ENCODE results near the gene DTX1. TPM values are rescaled to one million over a fixed set of nuclear protein-coding genes. Genes with fewer than 3 reads are reported as not detected.

DTX1 gene
- total and polyA plus RNA-seq, 2 of the 8 experiments (the other 6 are each of a cell fraction or from before 2014, with no cell fraction given), result 4.7 to 6.9 TPM

DNA sequence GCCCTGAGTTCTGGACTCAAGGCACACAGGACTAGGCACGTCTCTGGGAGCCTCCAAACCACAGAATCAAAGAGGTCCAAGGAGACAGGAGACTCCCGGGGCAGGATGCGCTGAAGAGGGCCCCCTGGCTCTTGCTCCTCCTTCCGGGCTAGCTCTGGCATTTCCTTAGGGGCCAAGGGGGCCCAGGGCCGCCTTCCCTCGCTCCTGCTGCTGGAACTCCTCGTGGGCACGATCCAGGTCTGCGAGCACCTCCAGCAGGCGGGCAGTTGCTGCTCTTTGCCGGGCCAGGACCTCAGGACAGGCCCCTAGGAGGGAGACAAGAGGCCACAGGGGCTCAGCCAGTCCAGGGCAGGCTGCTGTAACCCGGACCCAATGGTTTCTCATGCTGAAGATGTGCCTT is 43.2 kb downstream of the DTX1 start:
- DNase-seq (ENCODE audit: low read depth in 1 of 2, low spot score in 2 of 2), result no peak
- peaks cover 0 to 11% (median 3%) of the 10 kb centered on the region in 4 experiments; a peak in 4 of 7 replicates for H3K4me1 ChIP-seq (replicated peaks in 1 of 4; ENCODE audit: control insufficient read depth in 3 of 4, insufficient read depth in 4 of 4, low read length in 3 of 4)
- no peak overlapping the region for H2BK15ac ChIP-seq (ENCODE audit: low read length)
- no peak overlapping the region for H2BK5ac ChIP-seq (ENCODE audit: low read depth, low read length)
- no peaks in the 10 kb centered on the region for H3K36me3 ChIP-seq (ENCODE audit: control insufficient read depth in 2 of 4, insufficient read depth in 4 of 4, low read length in 3 of 4)
- H3K9ac ChIP-seq (replicated peaks in 1 of 4; ENCODE audit: extremely low read depth in 1 of 4, low read depth in 3 of 4, low read length in 3 of 4), result no peak overlapping the region
- H4K20me1 ChIP-seq (replicated peaks in 1 of 2; ENCODE audit: control insufficient read depth in 1 of 2, insufficient read depth in 2 of 2, low read length in 2 of 2), result no peaks in the 10 kb centered on the region
- H3K4me3 ChIP-seq (ENCODE audit: extremely low read depth in 1 of 4, insufficient read depth in 2 of 4, low read depth in 3 of 4, low read length in 4 of 4), result no peak overlapping the region
- no peak for FAIRE-seq
- H2AK5ac ChIP-seq (ENCODE audit: low read depth, low read length), result no peak overlapping the region
- H4K91ac ChIP-seq (replicated peaks; ENCODE audit: insufficient read length, low read length), result no peak overlapping the region
- no peak overlapping the region for H2BK120ac ChIP-seq (replicated peaks; ENCODE audit: low read depth, low read length)
- no peak overlapping the region for H3K14ac ChIP-seq (ENCODE audit: insufficient read length)
- no peak overlapping the region for H3K4me2 ChIP-seq (ENCODE audit: insufficient read depth in 1 of 2, low read depth in 2 of 2, low read length in 2 of 2)
- H2BK12ac ChIP-seq (ENCODE audit: low read depth, low read length), result no peak overlapping the region
- no peak overlapping the region for H2BK20ac ChIP-seq (ENCODE audit: low read length)
- peaks cover 2% of the 10 kb centered on the region; the same call in 1 of the 2 replicates for H3K23me2 ChIP-seq (ENCODE audit: low read depth, low read length)
- 83% methylated on average over 12 of the region's 12 CpGs; no CpG with 5 or more reads in 1 of the 2 experiments for WGBS, 2 experiments (ENCODE audit: extremely low coverage in 1 of 2, insufficient coverage in 1 of 2, insufficient read length in 1 of 2, insufficient replicate concordance in 2 of 2, low coverage in 1 of 2, low lambda C conversion rate in 2 of 2, missing lambda C conversion rate in 1 of 2)
- H3K79me2 ChIP-seq (ENCODE audit: control insufficient read depth in 1 of 2, insufficient read depth in 2 of 2, low read length in 2 of 2), result no peaks in the 10 kb centered on the region
- CTCF ChIA-PET (ENCODE audit: partially characterized antibody), result interaction anchor here (0.5 to 6.9 kb wide), 17 partner anchors 8 to 362 kb away, joined by 3 to 67 read pairs (median 8); no protein-coding TSS in a partner anchor
- no peak overlapping the region; the same call in 1 of the 2 replicates for H4K8ac ChIP-seq (ENCODE audit: extremely low read depth, insufficient read depth, low read length)
- H3K4ac ChIP-seq (replicated peaks; ENCODE audit: insufficient read length, low read depth, low read length), result no peak overlapping the region
- no peak overlapping the region for H3K27ac ChIP-seq (ENCODE audit: low read depth, low read length)
- H3K79me1 ChIP-seq (ENCODE audit: low read depth, low read length), result no peaks in the 10 kb centered on the region
- H3K56ac ChIP-seq (replicated peaks; ENCODE audit: insufficient read length, low read depth, low read length), result no peak overlapping the region
- no peak overlapping the region for H4K5ac ChIP-seq (ENCODE audit: insufficient read length, low read depth, low read length)
- no peak overlapping the region for H3K23ac ChIP-seq (ENCODE audit: insufficient read length)
- no peak overlapping the region for H2AFZ ChIP-seq (ENCODE audit: low read length)
- POLR2A ChIA-PET (ENCODE audit: partially characterized antibody), result interaction anchor here (1.0 to 1.5 kb wide), 4 partner anchors 10 to 86 kb away, joined by 3 to 4 read pairs (median 3); partner anchors contain the start of genes DDX54 and RITA1
- no peaks in the 10 kb centered on the region for H3K9me3 ChIP-seq (ENCODE audit: insufficient read depth in 2 of 2, low read depth in 1 of 2, low read length in 1 of 2)
- H3K27me3 ChIP-seq (replicated peaks in 1 of 4; ENCODE audit: control insufficient read depth in 3 of 4, extremely low read depth in 1 of 4, insufficient read depth in 3 of 4, low read length in 3 of 4), result no peaks in the 10 kb centered on the region
- H3K18ac ChIP-seq (ENCODE audit: extremely low read depth, low read length), result no peak overlapping the region
- TF ChIP-seq CHD2 (IDR thresholded peaks at IDR 0.05; ENCODE audit: low read length), result no peak
- no peak for TF ChIP-seq RFX5 (IDR thresholded peaks at IDR 0.05; ENCODE audit: borderline replicate concordance, low read depth, low read length)
- no peak for TF ChIP-seq YY1 (IDR thresholded peaks at IDR 0.05; ENCODE audit: low read depth, low read length)
- no peak for TF ChIP-seq KDM4A (IDR thresholded peaks at IDR 0.05; ENCODE audit: low read depth, low read length, severe bottlenecking)
- no peak for TF ChIP-seq MAFK (IDR thresholded peaks at IDR 0.05; ENCODE audit: low read depth, low read length)
- no peak for TF ChIP-seq FOSL1 (IDR thresholded peaks at IDR 0.05; ENCODE audit: insufficient read depth, low read depth, low read length)
- TF ChIP-seq TBP (IDR thresholded peaks at IDR 0.05; ENCODE audit: low read depth, low read length), result no peak
- no peak for TF ChIP-seq POU5F1 (IDR thresholded peaks at IDR 0.05; ENCODE audit: low read depth, low read length)
- TF ChIP-seq RXRA (IDR thresholded peaks at IDR 0.05; ENCODE audit: insufficient read depth, low read depth, low read length), result no peak
- TF ChIP-seq, protein P1, sequence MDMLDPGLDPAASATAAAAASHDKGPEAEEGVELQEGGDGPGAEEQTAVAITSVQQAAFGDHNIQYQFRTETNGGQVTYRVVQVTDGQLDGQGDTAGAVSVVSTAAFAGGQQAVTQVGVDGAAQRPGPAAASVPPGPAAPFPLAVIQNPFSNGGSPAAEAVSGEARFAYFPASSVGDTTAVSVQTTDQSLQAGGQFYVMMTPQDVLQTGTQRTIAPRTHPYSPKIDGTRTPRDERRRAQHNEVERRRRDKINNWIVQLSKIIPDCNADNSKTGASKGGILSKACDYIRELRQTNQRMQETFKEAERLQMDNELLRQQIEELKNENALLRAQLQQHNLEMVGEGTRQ (IDR thresholded peaks at IDR 0.05; ENCODE audit: low read length), result no peak
- TF ChIP-seq HDAC6 (IDR thresholded peaks at IDR 0.05; ENCODE audit: low read depth, low read length), result no peak
- no peak for TF ChIP-seq SUZ12 (IDR thresholded peaks at IDR 0.05; ENCODE audit: low read length)
- TF ChIP-seq PHF8 (conservative IDR thresholded peaks at IDR 0.05; ENCODE audit: low read depth, low read length), result no peak
